Muscle of back (tissue), 11 donors: Measurements from ENCODE around the gene LEFTY1. TPM values are rescaled to one million over a fixed set of nuclear protein-coding genes. Genes with fewer than 3 reads are reported as not detected.

Experiments used
- DNase-seq, 3 donors: peaks; one replicate each; pipeline versions ENCODE4 v3.0.0 to v3.0.0-alpha.2; 2013
- polyA plus RNA-seq, 10 donors: library from polyadenylated mRNA; unstranded; fragments of 120-200 nt; gene quantifications; one replicate each; pipeline ENCODE4 v1.2.1, GENCODE V29; 2013; ENCODE audit not compliant: insufficient read length in 10 of 10

LEFTY1 gene
- polyA plus RNA-seq, 10 donors: 0.18 to 0.48 (median 0.31) TPM; not detected in 2

- DNase-seq: no peak
Measured at GRCh38 chr1:225873281-225873850, 15.6 kb downstream of the LEFTY1 start.

GRCh38 chr1:225872075-225872430 lies 16.9 kb downstream of the LEFTY1 start:
- no peak for DNase-seq

GRCh38 chr1:225871359-225872074 lies 17.4 kb downstream of the LEFTY1 start:
- DNase-seq: no peak

- DNase-seq: no peak
Measured at GRCh38 chr1:225870911-225871310, 18.0 kb downstream of the LEFTY1 start.

GRCh38 chr1:225868631-225869330 lies 20.2 kb downstream of the LEFTY1 start:
- DNase-seq: no peak

- DNase-seq: no peak
Measured at GRCh38 chr1:225866981-225867380, 22.0 kb downstream of the LEFTY1 start.

- DNase-seq: peak in 1 of 3 donors; percentile 21
Measured at GRCh38 chr1:225866061-225866837, 22.7 kb downstream of the LEFTY1 start.

- DNase-seq: no peak
Measured at GRCh38 chr1:225865514-225865913, 23.4 kb downstream of the LEFTY1 start.

- no peak for DNase-seq
Measured at GRCh38 chr1:225863167-225863566, 25.8 kb downstream of the LEFTY1 start.

GRCh38 chr1:225862581-225862950 lies 26.4 kb downstream of the LEFTY1 start:
- no peak for DNase-seq

GRCh38 chr1:225861834-225862580 lies 26.9 kb downstream of the LEFTY1 start:
- no peak for DNase-seq

- no peak for DNase-seq
Measured at GRCh38 chr1:225860876-225861441, 28.0 kb downstream of the LEFTY1 start.

- no peak for DNase-seq
Measured at GRCh38 chr1:225860107-225860506, 28.8 kb downstream of the LEFTY1 start.

GRCh38 chr1:225859151-225859550 lies 29.8 kb downstream of the LEFTY1 start:
- no peak for DNase-seq

GRCh38 chr1:225857256-225857655 lies 31.7 kb downstream of the LEFTY1 start:
- no peak for DNase-seq

GRCh38 chr1:225855503-225856300 lies 33.2 kb downstream of the LEFTY1 start:
- no peak for DNase-seq

- no peak for DNase-seq
Measured at GRCh38 chr1:225853441-225853840, 35.5 kb downstream of the LEFTY1 start.

- DNase-seq: no peak
Measured at GRCh38 chr1:225852413-225853124, 36.4 kb downstream of the LEFTY1 start.

GRCh38 chr1:225851805-225852204 lies 37.1 kb downstream of the LEFTY1 start:
- DNase-seq: no peak

GRCh38 chr1:225850370-225850769 lies 38.6 kb downstream of the LEFTY1 start:
- no peak for DNase-seq
